ENCODE results near the gene STX1B. TPM values are rescaled to one million over a fixed set of nuclear protein-coding genes. Genes with fewer than 3 reads are reported as not detected.
"Not testable (repeated sequence)": the region's sequence is repeated elsewhere in the genome, so short reads cannot be mapped to it uniquely, and the experiment has no call there.

STX1B gene
- total RNA-seq, 1 donor from 2014 or later: 0.26 TPM

GRCh38 chr16:31013292-31013691 is 2.9 kb upstream of the STX1B start:
- DNase-seq (ENCODE audit: low read depth in 2 of 2): not testable (repeated sequence)

- not testable (repeated sequence) for DNase-seq (ENCODE audit: low read depth in 2 of 2)
Measured at GRCh38 chr16:31011815-31012214, 1.4 kb upstream of the STX1B start.

- no peak for DNase-seq (ENCODE audit: low read depth in 2 of 2)
Measured at GRCh38 chr16:31009894-31010584, 399 bp downstream of the STX1B start.

- no peak for DNase-seq (ENCODE audit: low read depth in 2 of 2)
Measured at GRCh38 chr16:31009120-31009519, 1.3 kb downstream of the STX1B start.

GRCh38 chr16:31008551-31008950 is 1.9 kb downstream of the STX1B start:
- DNase-seq (ENCODE audit: low read depth in 2 of 2): no peak

GRCh38 chr16:31008149-31008548 is 2.3 kb downstream of the STX1B start:
- no peak for DNase-seq (ENCODE audit: low read depth in 2 of 2)

- no peak for DNase-seq (ENCODE audit: low read depth in 2 of 2)
Measured at GRCh38 chr16:31007684-31008083, 2.8 kb downstream of the STX1B start.

GRCh38 chr16:31006589-31006988 is 3.8 kb downstream of the STX1B start:
- DNase-seq (ENCODE audit: low read depth in 2 of 2): no peak

- no peak for DNase-seq (ENCODE audit: low read depth in 2 of 2)
Measured at GRCh38 chr16:31006086-31006385, 4.4 kb downstream of the STX1B start.

- no peak for DNase-seq (ENCODE audit: low read depth in 2 of 2)
Measured at GRCh38 chr16:31005350-31006085, 4.9 kb downstream of the STX1B start.

GRCh38 chr16:31004658-31005057 is 5.8 kb downstream of the STX1B start:
- no peak for DNase-seq (ENCODE audit: low read depth in 2 of 2)

- no peak for DNase-seq (ENCODE audit: low read depth in 2 of 2)
Measured at GRCh38 chr16:31003744-31004143, 6.7 kb downstream of the STX1B start.

- no peak for DNase-seq (ENCODE audit: low read depth in 2 of 2)
Measured at GRCh38 chr16:31002862-31003341, 7.5 kb downstream of the STX1B start.

- DNase-seq (ENCODE audit: low read depth in 2 of 2): no peak
Measured at GRCh38 chr16:31002250-31002700, 8.2 kb downstream of the STX1B start.

- no peak for DNase-seq (ENCODE audit: low read depth in 2 of 2)
Measured at GRCh38 chr16:31001507-31002249, 8.8 kb downstream of the STX1B start.

- DNase-seq (ENCODE audit: low read depth in 2 of 2): no peak
Measured at GRCh38 chr16:31000671-31001382, 9.6 kb downstream of the STX1B start.

GRCh38 chr16:30998852-30999761 is 11.3 kb downstream of the STX1B start:
- no peak for DNase-seq (ENCODE audit: low read depth in 2 of 2)

GRCh38 chr16:30997725-30998711 is 12.4 kb downstream of the STX1B start:
- peak in 1 of 2 donors; percentile 35 for DNase-seq (ENCODE audit: low read depth in 2 of 2)

GRCh38 chr16:30996985-30997724 is 13.3 kb downstream of the STX1B start:
- DNase-seq (ENCODE audit: low read depth in 2 of 2): peak in 1 of 2 donors; percentile 62

Measured in dermis microvascular lymphatic vessel endothelial cell (primary cell).